ENCODE data around the gene ABHD13.
A peak's percentile ranks its signal among the peaks of the same experiment; 100 is the strongest.
"Not testable (repeated sequence)": the region's sequence is repeated elsewhere in the genome, so short reads cannot be mapped to it uniquely, and the experiment has no call there.

Gene ABHD13

GRCh38 chr13:108223687-108224503 is 5.7 kb downstream of the ABHD13 start:
- DNase-seq (ENCODE audit: low read depth) = no peak

GRCh38 chr13:108225440-108225839 is 7.2 kb downstream of the ABHD13 start:
- DNase-seq (ENCODE audit: low read depth) = no peak

GRCh38 chr13:108226184-108226583 is 8.0 kb downstream of the ABHD13 start:
- no peak for DNase-seq (ENCODE audit: low read depth)

DNA sequence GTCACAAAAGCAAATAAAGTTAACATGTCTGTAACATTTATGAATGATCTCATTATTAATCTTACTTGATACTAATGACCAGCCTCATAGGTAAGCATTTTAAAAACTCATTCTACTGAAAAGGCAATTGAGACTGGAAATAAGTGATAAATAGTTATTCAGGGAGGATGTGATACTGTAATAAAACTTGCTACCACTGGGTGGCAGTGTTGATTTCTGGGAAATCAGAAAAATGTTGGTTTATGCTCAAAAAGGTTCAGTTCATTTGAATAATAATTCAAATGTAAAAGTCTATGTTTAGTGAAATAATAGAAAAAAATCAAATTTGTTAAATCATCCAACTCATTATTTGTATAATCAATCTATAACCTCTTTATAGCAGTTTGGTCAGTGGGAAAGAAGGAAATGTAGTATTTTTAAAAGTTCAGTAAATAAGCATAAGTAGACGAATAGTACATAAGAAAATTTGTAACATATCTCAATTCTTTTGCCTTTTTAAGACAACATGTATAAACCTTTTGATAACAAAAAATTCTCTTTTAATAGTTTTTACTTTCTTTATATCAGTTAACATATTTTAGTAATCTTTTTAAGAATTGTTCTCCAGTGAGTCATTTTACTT is 9.6 kb downstream of the ABHD13 start:
- DNase-seq (ENCODE audit: low read depth) = no peak

GRCh38 chr13:108230377-108230776 is 12.2 kb downstream of the ABHD13 start:
- no peak for DNase-seq (ENCODE audit: low read depth)

- no peak for DNase-seq (ENCODE audit: low read depth)
Measured at GRCh38 chr13:108249150-108249549, 31.0 kb downstream of the ABHD13 start.

DNA sequence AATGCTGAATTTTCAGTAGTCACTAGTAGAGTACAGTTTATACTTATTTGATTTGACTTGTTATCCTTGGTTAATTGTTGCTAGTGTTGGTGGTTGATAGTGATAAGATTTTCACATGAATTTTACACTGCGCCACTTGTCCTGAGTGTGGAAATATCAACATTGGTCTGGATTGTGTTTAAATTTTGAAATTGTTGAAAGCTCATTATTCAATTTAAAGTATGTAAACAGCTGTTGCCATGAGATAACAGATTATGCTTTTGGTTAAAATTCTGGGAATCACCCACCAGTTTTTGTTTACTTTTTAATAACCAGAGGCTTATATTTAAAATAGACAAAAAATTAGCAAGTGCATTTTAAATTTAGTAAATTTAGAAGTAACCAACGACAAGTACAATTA is 39.1 kb downstream of the ABHD13 start:
- no peak for DNase-seq (ENCODE audit: low read depth)

GRCh38 chr13:108263621-108264355 is 45.6 kb downstream of the ABHD13 start:
- no peak for DNase-seq (ENCODE audit: low read depth)

GRCh38 chr13:108266321-108266990 is 48.3 kb downstream of the ABHD13 start:
- no peak for DNase-seq (ENCODE audit: low read depth)

GRCh38 chr13:108267347-108267746 is 49.2 kb downstream of the ABHD13 start:
- no peak for DNase-seq (ENCODE audit: low read depth)

DNA sequence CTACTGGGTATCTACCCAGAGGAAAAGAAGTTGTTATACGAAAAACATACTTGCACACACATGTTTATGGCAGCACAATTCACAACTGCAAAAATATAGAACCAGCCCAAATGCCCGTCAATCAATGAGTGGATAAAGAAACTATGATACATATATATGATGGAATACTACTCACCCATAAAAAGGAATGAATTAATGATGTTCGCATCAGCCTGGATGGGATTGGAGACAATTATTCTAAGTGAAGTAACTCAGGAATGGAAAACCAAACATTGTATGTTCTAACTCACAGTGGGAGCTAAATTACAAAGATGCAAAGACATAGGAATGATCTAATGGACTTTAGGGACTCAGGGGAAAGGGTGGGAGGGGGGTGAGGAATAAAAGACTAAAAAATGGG is 49.7 kb downstream of the ABHD13 start:
- DNase-seq (ENCODE audit: low read depth) = not testable (repeated sequence)

DNA sequence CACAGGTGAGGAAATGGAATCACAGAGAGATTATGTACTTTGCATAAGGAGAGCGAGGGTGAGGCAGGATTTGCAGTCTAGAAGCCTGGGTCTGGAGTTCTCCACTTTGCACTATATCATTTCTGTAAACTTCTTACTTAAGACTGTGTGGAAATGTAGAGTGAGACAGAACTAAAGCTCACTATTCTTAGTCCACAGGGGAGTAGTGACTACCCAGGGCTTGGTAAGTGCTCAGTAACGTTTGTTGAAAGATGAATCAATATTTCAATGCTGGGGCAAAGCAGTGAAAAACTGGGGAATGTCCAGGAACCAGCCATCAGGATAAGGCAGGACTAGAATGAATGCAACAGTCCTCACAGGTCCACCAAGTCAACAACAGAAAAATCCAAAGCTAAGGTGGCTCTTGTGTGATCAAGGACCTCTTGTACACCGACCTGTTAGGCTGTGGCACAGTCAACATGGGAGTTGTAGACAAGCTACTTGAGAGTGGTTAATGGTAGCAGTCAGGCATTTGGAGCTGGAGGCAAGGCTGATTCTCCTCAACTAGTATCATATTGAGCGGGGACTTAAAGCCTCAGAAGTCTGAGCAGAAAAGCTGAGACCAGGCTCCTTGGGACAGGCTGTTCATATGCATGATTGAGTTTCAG is 50.4 kb downstream of the ABHD13 start:
- no peak for DNase-seq (ENCODE audit: low read depth)

- peak; percentile 8 for DNase-seq (ENCODE audit: low read depth)
Measured at GRCh38 chr13:108269601-108270328, 51.6 kb downstream of the ABHD13 start, which contains the start of gene TNFSF13B. TNFSF13B (plus strand) TSS chr13:108269718; CDS start chr13:108269896, 178 bp downstream.

- no peak for DNase-seq (ENCODE audit: low read depth)
Measured at GRCh38 chr13:108270442-108270841, 52.2 kb downstream of the ABHD13 start.

DNA sequence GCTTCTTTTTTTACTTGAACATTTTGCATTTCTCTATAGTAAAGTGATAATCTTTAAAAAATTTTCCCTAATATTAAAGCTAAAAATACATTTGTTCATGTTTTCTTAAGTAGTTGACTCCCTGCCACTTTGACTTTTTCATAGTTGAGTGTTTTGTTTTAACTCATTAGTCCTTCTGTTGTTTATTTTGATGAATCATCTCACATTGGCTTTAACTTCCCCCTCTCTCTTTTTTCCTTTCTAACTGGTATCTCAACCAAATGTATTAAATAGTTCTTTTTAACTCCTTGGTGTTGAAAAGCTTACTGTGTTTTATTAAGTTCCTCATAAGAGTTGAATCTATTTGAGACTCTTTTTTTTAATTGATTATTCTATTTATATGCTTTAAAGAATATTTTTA is 54.1 kb downstream of the ABHD13 start:
- no peak for DNase-seq (ENCODE audit: low read depth)

DNA sequence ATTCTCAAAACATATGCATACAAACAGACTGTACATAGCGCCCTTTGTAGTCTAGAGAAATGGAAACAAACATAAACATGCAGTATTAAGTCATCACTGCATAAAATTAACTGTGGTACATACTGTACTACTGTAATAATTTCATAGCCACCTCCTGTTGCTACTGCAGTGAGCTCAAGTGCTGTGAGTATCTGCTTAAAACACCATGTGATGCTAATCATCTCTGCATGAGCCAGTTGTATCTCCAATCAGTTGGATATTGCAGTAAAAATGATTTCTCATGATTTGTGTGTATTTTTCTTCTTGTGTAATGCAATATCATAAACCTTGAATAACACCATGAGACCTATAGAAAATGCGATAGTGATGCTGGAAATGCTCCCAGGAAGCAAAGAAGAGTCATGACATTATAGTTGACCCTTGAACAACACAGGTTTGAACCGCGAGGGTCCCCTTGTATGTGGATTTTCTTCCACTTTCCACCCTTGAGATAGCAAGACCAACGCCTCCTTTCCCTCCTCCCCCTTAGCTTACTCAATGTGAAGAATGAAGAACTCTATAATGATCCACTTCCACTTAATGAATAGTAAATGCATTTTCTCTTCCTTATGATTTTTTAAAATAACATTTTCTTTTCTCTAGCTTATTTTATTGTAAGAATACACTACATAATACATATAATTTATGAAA is 55.4 kb downstream of the ABHD13 start:
- no peak for DNase-seq (ENCODE audit: low read depth)

- DNase-seq (ENCODE audit: low read depth) = no peak
Measured at GRCh38 chr13:108274718-108275117, 56.5 kb downstream of the ABHD13 start.

- no peak for DNase-seq (ENCODE audit: low read depth)
Measured at GRCh38 chr13:108276060-108276459, 57.9 kb downstream of the ABHD13 start.

DNA sequence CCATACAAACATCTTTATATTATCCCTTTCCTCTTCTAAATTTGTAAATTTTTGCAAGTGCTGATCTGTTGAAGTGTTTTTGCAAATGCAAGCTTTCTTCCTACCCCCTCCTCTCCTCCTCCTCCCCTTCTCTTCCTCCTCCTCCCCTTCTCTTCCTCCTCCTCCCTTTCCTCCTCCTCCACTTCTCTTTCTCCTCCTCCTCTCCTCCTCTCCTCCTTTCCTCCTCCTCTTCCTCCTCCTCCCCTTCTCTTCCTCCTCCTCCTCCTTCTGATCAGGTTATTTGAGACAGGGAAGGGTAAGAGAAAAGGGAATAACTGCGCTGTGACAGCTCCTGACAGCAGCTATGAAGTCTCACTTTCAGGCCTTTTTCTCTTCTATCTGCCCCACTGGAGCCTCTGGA is 60.3 kb downstream of the ABHD13 start:
- DNase-seq (ENCODE audit: low read depth) = no peak

DNA sequence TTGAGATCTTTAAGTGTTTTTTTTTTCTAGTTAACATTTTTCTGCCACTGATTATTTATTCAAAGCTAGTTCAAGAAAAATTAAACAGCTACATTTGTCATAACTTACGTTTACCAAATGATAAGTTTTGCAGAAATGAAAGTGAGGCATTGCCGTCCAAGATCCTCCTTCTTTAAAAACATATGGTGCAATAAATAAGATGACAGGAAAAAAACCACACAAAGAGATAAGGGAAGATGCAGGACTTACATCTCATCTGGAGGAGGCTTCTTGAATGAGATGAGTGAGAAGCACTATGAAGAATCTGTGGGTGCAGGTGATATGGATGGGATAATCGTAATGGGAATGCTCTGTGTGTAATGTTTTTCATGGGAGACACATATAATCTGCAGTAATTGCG is 63.7 kb downstream of the ABHD13 start:
- no peak for DNase-seq (ENCODE audit: low read depth)

DNA sequence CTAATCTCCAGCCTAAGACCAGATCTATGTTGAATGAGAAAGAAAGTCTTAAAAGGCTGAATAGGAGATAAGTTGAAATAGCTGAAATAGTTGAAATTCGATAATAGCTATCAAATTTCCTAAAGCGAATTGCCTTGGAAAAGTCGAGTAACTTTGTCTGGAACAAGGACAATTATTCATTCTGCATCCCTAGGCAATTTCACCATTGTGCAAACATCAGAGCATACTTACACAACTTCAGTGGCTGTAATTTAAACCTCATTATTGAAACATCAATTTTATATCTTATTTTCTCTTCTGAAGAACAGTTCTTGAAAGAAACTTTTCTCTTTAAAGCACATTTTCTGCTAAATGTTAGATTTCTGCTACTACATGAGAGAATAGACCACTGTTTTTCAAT is 64.9 kb downstream of the ABHD13 start:
- DNase-seq (ENCODE audit: low read depth) = no peak

Data from stimulated activated CD8-positive, alpha-beta memory T cell treated with anti-CD3 and anti-CD28 coated beads, Interleukin-4, amount 100 ng/mL, for 24 hours (primary cell).